Epithelial cell of prostate (primary cell): Measurements from ENCODE around the gene IQSEC1.

Experiments used
- DNase-seq: peaks from one replicate; pipeline ENCODE4 v3.0.0-alpha.2; 2011; ENCODE audit warnings: low read depth, low spot score
- H3K27ac ChIP-seq: fragments of 450-650 bp; 2 replicates; pipeline ENCODE4 v1.5.1; 2017; ENCODE audit warnings: mild to moderate bottlenecking

Gene IQSEC1

DNA sequence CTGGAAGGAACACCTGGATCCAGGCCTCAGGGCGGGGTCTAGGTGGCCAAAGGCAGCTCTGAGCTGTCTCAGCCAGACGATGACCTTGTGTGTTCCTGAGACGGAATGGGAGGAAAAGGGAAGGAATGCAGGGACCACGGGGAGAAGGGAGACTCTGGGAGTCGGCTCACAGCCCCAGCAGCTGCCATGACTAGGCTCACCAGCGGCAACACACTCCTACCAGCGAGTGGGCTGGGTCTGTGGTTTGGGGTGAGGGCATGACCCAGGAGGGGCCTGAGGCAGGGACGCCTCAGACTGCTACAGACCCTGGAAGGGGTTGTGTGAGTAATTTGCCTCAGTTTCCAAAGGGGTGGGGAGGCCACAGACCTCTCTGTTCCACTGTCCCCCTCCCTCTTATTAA lies 19.8 kb downstream of the IQSEC1 start:
- H3K27ac ChIP-seq, result no peak overlapping the region
- no peak for DNase-seq

DNA sequence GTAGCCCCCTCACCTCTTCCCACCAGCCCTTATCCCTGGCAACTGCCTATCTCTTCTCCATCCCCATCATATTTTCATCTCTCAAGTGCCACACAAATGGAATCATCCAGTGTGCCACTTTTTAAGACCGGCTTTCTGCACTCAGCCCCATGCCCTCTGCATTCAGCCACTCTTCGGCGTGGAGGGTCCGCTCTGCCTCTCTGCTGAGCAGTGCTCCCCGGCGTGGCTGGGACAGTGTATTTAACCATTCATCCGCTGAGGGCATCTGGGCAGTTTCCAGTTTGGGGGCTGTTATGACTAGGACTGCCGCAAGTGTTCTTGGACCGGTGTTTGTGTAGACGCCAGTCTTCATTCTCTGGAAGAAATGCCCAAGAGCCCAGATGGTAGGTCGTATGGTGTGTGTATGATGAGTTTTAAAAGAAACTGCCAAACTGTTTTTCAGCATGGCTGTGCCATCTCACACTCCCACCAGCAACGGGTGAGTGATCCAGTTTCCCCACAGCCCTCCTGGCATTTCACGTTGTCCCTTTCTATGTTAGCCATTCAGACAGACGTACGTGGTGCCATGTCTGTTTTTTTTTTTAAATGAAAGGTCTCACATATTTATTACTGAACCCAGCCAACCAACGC lies 20.9 kb downstream of the IQSEC1 start:
- no peak overlapping the region for H3K27ac ChIP-seq
- no peak for DNase-seq

DNA sequence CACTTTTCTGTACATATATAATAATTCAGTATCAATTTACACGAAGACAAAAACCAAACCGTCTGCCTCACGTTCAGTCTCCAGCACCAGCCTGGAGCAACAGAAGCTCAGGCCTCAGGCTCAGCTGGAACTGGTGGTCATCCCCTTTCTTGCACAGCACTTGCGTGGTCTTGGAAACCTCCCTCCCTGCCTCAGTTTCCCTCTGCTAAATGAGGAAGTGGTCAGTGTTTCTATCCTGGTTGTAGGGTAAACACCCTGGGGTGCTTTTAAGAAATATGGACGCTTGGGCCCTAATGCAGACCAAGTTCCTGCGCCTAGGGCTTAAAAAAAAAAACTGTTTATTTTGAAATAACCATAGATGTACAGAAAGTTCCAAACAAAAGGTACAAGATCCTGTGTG lies 21.6 kb downstream of the IQSEC1 start:
- no peak for DNase-seq
- no peak overlapping the region for H3K27ac ChIP-seq

DNA sequence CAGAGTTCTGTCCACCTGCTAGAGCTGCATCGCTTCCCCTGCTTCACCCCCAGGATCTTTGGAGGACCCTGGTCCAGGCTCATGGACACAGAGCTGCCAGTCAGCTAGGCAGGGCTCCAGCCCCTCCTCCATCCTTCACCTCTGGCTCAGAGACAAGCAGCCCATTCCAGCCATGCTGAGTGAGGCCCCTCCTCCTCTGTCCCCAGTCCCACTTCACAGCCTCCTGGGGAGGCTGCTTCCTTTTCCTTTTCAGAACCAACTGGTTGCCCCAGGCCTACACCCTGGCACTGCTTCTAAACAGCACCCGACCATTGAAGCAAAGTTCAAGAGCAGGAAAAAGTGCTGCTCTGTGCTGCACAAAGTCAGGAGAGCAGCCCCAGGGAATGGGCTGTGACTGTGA lies 22.2 kb downstream of the IQSEC1 start:
- DNase-seq, result no peak
- no peak overlapping the region for H3K27ac ChIP-seq

DNA sequence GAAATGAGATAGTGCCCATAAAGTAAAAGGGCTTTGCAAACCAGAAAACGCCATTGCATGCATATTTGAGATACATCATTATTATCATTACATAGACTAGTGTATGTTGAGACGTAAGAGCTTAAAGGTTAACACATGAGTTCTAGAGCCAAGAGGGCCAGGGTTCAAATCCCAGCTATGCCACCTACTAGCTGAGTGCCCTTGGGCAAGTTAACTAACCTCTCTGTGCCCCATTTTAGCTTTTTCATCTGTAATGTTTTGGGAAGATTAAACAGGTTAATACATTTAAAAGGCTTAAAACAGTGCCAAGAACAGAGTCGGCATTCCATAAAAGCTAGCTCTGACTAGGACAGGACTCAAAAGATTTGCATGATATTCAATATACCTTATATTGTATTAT lies 22.8 kb downstream of the IQSEC1 start:
- no peak for DNase-seq
- H3K27ac ChIP-seq, result no peak overlapping the region

DNA sequence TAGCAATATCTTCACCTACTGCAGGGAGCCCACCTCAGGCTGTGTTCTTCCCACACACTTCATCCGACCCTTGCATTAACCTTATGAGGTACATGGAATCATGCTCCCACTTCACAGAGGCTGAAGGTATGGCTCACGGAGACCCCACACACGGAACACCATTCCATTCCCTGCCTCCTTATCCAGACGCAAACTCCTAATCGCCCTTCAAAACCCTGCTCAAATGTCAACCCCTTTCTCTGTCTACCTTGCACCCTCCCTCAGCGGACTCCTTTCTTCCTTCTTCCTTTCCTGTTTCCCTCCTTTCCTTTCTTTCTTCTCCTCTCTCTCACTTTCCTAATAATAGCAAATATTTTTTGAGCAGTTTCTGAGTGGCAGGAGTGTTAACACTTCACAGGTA lies 23.8 kb downstream of the IQSEC1 start:
- DNase-seq, result no peak
- H3K27ac ChIP-seq, result no peak overlapping the region

DNA sequence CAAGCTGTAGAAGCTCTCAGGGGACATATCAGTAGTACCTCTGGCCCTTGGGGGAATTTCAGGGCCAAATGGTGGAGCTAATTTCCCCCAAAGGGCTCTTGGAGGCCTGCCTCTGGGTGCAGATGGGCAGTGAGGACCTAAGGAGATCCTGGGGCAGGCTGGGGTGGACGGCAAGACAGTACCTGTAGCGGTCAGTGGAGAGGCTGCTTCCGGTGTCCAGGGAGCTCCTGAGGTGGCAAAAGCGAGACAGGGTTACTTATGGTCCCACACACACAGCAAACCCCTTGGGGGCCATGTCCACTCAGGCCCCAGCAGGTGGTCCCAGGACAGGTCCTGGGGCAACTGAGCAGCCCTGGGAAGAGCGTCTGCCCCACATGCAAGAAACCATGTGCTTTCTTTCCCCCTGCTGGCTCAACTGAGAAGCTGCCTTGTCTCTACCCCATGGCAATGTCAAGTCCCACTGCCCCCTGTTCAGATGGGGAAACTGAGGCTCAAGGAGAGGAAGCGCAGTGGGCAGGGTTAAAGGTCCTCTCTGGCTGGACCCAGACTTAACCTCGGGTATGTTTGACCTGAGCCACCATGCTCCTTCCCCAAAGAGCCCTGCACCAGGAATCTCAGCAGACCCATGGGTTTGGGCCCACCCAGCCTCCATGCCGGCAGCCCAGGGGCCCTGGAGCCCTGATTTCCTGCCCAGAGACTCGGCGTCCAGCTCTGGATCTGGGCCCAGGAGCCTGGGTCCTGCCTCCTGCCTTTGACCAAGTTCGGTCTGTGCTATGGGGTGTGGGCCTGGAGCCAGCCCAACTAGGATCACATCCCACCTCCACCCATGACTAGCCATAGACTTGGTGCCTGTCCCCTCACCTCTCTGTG lies 25.7 kb downstream of the IQSEC1 start:
- H3K27ac ChIP-seq, result no peak overlapping the region
- DNase-seq, result no peak

DNA sequence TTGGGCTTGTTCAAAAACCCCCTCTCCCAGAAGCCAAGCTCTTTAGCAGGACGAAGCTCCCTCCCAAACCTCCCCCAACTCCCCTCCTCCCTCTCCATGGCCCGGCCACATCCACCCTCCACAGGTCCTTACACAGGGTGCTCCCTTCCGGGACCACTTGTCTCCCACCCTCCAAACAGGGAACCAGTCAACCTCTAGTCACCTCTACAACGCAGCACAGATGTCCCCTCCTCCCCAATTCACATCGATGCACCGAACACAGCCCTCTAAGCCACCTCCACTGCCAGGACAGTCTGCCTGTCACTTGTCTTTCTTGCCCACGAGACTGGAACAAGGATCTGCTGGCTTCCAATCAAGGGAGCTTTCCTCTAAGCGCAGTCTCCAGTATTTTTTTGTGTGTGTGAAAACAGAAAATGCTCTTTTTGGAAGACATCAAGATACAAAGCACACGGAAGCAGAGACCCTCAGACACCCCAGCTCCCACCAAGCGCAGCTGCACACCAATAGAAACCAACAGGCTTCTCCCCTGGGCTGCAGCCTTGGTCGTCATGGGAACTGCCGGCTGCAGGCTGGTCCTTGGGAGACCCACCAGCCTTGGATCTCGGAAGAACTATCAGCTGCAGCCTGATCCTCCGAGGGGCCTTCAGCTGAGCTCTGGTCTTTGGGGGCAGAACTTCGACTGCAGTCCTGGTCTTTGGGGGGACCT lies 26.5 kb downstream of the IQSEC1 start:
- DNase-seq, result no peak
- H3K27ac ChIP-seq, result no peak overlapping the region

DNA sequence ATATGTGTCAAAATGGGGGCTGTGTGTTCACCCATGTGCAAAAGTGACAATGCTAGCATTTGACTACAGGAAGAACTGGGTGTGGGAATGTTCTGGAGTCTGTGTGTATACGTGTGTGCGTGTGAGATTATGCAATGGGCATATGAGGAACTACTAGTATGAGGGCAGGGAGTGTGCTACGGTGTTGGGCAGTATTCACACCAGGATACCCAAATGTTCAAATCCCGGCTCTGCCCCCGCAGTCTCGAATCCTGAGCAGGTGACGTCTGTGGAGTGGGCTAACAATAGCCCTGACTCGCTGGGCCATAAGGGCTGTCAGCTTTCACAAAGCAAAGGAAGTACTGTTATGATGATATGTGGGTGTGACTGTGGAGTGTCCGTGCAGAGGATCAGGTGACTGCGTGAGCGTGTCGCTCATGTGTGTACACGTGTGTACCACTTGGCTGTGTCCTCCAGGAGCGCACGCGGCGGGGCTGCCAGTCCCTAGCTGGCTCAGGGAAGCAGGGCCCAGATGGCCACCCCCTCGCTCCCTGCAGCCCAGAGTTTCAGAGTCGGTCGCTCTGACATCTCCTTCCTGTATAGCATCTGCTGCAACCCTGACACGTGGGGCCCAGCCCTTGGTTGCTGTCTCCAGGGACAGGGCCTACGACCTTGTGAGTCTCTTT lies 27.2 kb downstream of the IQSEC1 start:
- H3K27ac ChIP-seq, result no peak overlapping the region
- DNase-seq, result no peak

DNA sequence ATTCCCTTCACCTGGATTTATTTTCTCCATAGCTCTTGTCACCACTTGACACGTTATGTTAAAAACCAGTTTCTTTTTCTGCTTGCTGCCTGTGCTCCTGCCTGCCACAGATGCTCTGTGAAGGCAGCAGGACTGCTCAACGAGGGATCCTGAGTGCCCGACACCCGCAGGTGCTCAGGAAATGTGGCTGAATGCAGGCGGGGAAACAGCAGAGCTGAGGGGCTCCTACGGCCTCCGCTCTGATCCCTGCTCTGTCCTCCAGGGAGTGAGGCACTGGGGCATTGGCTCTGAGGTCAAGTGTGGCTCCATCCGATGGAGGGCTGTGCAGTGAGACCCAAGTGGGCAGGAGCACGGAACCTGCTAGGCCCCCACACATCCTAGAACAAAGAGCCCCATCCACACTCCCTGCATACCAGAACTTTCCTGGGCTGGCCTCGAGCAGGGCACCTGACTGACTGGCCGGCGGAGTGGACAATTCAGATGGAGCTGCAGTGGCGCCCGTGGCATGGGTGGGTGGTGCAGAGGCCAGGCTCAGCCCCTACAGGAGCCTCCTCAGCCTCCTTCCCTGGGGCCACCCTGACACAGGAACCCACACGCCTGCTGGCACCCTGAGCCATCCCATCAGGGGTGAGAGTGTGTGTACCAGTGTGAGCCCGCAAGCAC lies 27.9 kb downstream of the IQSEC1 start:
- DNase-seq, result no peak
- H3K27ac ChIP-seq, result no peak overlapping the region

DNA sequence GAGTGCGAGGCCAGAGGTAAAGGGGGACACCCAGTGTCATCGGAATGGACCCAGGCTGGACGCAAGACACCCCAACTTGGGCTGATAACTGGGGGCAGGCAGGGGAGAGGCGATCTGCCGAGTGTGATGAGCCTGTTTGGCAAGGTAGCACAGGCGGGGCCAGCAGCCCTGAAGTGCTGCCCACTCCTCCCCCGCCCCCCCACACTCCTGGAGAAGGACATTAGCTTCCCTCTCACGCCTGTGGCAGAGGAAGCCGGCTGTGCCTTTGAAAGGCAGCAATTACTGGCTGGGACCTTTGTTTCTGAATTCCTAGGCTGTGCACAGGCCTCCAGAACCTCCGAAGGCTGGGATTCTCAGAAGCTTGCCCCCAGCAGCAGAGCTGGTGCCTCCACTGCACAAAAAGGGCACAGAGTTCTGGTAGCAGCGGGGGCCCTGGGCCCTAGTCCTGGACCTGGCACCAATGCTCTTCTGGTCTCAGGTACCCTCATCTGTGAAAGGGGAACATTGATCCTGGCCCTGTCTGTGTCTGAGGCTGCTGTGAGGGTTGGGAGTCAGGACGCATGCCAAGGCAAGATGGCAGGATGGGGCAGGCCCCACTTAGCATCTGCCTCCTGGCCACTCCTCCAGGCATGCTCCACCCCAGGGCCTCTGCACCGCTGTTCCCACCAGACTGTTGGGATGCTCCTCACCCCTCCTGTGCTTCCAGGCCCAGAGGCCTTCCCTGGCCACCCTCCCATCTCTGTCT lies 28.6 kb downstream of the IQSEC1 start:
- no peak for DNase-seq
- no peak overlapping the region for H3K27ac ChIP-seq

DNA sequence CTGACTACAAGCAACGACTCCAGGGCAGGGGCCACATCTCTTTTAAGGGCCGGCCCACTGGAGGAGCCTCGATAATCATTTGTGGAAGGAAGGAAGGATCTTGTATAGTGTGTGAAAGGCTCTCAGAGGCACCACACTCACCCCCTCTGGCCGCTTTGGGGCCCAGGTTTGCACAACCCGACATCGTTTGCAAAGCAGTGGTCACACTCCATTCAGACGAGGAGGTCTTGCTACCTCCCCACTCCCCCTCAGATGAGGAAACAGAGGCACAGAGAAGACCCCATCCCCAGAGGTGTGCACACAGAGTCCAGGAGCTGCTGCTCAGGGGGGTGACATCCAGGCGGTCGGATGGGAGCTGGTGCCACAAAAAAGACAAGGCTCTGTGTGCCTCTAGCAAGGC lies 29.6 kb downstream of the IQSEC1 start:
- no peak for DNase-seq
- no peak overlapping the region for H3K27ac ChIP-seq

DNA sequence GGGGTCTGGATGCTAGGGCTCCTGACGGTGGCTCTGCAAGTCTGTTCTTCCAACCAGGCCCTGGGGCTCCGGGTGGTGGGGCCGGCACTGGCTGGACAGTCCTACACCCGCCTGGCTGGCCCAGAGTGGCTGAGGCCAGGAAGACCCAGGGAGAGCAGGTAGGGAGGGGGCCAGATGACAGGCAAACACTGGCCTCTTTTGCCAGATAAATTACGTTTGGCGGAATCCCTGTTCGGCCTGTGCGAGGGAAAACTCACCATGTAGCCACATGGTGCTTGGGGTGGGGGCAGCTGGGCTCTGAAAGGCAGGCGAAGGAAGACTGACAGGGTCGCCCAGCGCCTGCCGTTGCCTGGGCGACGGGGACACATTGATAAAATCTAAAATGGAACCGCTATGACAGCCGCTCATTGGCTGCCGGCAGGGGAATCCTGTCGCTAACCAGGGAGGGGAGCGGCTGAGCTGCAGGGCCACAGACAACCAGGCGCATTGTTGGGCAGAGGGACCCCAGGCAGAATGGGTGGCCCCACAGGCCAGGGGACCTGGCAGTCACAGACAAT lies 30.4 kb downstream of the IQSEC1 start:
- no peak for DNase-seq
- no peak overlapping the region for H3K27ac ChIP-seq

DNA sequence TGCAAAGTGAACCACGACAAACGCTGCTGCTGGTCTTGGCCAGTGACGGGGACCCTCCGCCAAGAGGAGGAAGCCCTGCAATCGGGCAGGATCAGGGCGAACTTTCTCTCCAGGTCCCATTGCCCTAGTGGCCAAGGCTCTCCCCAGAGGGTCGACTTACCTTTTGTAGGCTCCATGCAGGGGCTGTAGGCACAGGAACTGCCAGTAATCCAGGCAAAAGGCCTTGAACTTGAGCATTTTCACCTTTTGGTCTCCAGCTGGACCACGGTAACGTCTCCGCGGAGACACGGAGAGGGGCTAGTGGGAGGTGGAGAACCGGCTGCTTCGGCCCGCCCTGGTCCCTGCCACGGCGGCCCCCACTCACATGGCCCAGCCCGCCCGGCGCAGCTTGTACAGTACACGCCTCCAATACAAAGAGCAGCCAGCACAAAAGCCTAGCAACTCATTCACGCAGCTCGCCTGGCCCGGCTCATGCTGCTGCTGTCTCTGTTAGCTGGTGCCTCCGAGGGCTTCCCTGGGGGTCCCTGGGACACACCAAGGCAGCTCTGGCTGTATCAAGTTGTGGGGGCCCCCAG lies 31.0 kb downstream of the IQSEC1 start:
- H3K27ac ChIP-seq, result no peak overlapping the region
- DNase-seq, result no peak

DNA sequence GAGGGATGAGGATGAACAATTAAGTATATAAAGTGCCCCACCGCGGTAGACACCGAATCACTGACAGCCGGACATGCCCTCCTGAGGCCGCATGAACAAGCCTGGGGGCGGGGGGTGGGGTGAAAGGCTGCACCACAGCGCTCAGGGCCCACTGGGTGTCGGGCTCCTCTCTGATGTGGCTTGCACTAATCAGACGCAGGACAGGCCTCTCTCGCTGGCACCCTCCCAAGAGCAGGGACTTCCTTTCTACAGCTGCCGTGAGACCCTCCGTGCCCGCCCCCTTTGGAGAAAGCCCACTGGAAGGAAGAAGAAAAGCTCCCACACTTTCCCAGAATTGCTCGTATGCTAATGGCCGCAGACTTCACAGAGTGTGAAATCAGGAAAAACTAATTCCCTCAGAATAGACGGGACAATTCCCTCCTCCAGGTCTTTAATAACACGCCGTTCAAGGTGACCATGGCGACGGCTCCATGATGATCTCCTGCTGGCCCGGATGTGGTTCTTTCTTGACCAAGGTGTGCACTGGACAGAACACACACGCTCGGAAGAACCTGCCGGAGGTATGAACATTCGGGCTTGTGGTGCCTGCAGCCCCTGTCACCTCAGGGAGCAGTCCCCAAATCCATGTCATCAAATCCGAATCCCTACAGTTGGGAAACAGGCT lies 32.0 kb downstream of the IQSEC1 start:
- DNase-seq, result no peak
- H3K27ac ChIP-seq, result no peak overlapping the region

DNA sequence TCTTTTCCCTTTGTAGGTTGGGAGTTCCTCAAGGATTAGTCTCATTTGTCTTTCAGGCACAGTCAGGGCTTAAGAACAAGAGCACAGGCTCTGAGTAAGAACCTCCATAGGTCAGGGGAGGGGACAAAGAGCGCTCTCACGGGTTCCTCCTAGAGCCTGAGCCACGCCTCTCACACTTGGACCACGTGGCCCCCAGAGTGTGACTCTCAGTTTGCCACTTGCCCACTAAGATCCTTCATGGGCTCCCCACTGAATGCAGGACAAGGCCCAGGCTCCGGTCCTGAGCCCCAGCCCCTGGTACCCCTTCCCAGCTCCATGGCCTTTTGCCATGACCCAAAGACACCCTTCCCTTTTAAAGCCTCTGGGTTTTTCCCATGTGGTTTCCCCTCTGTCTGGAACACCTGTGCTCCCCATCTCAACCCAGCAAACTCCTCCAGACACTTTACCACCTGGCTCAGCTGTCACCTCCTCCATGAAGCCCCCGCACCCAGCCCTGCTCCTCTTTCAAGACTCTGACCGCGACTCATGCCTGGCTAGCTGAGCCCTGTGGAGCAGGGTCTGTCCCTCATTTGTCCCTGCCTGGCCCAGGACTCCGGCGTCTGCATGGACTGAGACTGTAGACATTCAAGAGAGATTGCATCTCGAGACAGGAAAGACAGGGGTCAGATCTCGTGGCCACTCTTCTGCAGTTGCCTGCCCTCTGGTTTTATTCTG lies 32.7 kb downstream of the IQSEC1 start:
- no peak for DNase-seq
- H3K27ac ChIP-seq, result no peak overlapping the region

DNA sequence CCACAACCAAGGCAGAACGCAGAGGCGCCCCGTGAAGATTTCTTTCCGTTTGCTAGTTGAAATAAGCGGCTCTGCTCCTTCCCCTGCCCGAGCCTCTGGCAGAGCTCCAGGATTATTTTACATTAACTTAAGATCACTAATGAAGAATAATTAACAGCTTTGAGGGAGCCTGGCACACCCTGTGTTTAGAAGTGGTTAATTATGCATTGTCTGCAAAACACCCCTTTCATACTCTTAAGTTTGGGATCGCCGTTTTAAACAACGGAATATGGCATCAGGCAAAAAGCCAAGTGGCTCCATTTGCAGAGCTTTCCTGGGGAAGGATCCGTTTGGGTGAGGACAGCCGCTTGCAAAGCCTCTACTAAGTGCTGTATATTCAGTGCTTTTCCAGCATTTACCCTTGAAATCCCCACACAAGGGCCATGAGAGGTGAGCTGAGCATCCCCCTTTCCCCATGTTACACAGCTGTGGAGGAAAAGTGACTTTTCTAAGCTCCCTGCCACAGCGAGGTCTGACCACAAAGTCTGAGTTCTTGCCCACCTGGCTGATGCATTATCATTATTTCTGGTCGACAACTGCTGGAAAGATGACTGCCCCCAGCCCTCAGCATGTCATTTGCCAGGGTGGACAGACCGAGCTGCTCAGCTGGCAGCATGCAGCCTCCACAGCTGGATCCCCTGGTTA lies 33.9 kb downstream of the IQSEC1 start:
- H3K27ac ChIP-seq, result no peak overlapping the region
- no peak for DNase-seq
